Right lobe of liver (tissue), 4 donors: ENCODE results near the gene RASAL2.

Source experiments
- POLR2A ChIP-seq: fragments of 450-650 bp; IDR thresholded peaks from one replicate; pipeline ENCODE4 v1.6.1; 2017; ENCODE audit warnings: antibody characterized with exemption, mild to moderate bottlenecking
- TF ChIP-seq, protein P1 (sequence below), 4 donors: fragments of 200-600 bp in 3 of 4; fragments of 450-650 bp in 1 of 4; IDR thresholded peaks; one replicate each; pipeline versions ENCODE4 v1.5.1 to v1.8.0; 2016 to 2022; ENCODE audit warnings: antibody characterized with exemption in 4 of 4, mild to moderate bottlenecking in 2 of 4
- donor health status: DM: no; HTN: no; CAD: no.
- donor health status: DM: no; HTN: no; CAD: no.
- donor health status: DM: no; HTN: yes; CAD: no.

DNA sequence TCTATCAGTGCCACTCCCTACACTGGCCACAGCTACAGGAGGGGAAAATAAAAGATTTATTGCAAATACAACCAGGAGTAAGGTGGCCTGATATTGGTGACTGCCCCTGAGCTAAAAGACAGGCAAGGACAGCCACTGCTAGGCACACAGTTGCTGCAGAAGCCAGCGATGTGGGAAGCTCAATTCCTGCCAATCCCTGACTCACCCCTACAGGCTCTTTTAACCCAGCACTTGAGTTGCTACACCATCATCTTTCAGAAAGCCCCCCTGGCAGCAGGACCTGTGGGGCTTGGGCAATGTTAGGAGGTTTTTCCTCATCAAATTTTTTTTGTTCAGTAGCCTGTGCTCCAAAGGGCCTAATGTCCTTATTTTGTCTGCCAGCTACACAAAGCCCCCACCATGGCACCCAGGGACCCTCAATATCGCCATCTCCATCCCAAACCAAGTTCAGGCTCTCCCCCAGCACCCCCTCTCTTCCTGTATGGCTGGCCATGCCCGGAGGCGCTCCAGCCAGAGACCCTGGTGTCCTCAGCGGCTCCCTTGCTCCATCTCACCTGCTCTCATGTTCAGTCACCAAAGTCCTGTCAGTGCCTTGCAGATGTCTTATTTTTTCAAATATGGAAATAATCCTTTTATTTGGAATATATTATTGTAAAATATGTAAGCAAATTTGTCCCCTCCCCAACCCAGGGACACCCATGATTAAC is 389.5 kb downstream of the RASAL2 start:
- TF ChIP-seq, protein P1, sequence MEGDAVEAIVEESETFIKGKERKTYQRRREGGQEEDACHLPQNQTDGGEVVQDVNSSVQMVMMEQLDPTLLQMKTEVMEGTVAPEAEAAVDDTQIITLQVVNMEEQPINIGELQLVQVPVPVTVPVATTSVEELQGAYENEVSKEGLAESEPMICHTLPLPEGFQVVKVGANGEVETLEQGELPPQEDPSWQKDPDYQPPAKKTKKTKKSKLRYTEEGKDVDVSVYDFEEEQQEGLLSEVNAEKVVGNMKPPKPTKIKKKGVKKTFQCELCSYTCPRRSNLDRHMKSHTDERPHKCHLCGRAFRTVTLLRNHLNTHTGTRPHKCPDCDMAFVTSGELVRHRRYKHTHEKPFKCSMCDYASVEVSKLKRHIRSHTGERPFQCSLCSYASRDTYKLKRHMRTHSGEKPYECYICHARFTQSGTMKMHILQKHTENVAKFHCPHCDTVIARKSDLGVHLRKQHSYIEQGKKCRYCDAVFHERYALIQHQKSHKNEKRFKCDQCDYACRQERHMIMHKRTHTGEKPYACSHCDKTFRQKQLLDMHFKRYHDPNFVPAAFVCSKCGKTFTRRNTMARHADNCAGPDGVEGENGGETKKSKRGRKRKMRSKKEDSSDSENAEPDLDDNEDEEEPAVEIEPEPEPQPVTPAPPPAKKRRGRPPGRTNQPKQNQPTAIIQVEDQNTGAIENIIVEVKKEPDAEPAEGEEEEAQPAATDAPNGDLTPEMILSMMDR (IDR thresholded peaks at IDR 0.05), result no peak
- no peak for TF ChIP-seq POLR2A
